Germinal center (tissue), 1 donor: ENCODE data around the gene PPIA.
"Not testable (repeated sequence)": the region's sequence is repeated elsewhere in the genome, so short reads cannot be mapped to it uniquely, and the experiment has no call there.

Experiments used
- DNase-seq: peaks from one replicate; pipeline ENCODE4 v3.0.0; 2012; ENCODE audit warnings: mixed read lengths, low spot score

The PPIA gene

GRCh38 chr7:44827567-44827966 is 31.1 kb downstream of the PPIA start:
- DNase-seq = no peak

GRCh38 chr7:44838751-44839150 is 42.3 kb downstream of the PPIA start:
- no peak for DNase-seq

GRCh38 chr7:44842675-44843074 is 46.2 kb downstream of the PPIA start:
- not testable (repeated sequence) for DNase-seq

- DNase-seq = not testable (repeated sequence)
These were observed 47.0 kb downstream of the PPIA start for GRCh38 chr7:44843440-44843839.

- no peak for DNase-seq
These were observed 49.0 kb downstream of the PPIA start for GRCh38 chr7:44845451-44845850.

- not testable (repeated sequence) for DNase-seq
These were observed 49.9 kb downstream of the PPIA start for GRCh38 chr7:44846390-44846789.

- peak; percentile 13 for DNase-seq
These were observed 50.5 kb downstream of the PPIA start for GRCh38 chr7:44846816-44847508.

GRCh38 chr7:44847509-44847919 is 51.0 kb downstream of the PPIA start:
- DNase-seq = peak; percentile 93

GRCh38 chr7:44847920-44848634 is 51.6 kb downstream of the PPIA start, which contains the start of gene H2AZ2:
TSS of gene H2AZ2 (minus strand) at chr7:44848087. CDS start at chr7:44847971, 116 bp downstream.
- peak; percentile 99 for DNase-seq

- no peak for DNase-seq
These were observed 52.9 kb downstream of the PPIA start for GRCh38 chr7:44849259-44849884.

GRCh38 chr7:44849885-44850544 is 53.5 kb downstream of the PPIA start:
- DNase-seq = no peak

- no peak for DNase-seq
These were observed 56.1 kb downstream of the PPIA start for GRCh38 chr7:44852590-44852989.
